GM18868 (cell line): ENCODE data around the gene PCK1.

ENCODE experiments used
- ATAC-seq: cut with Tn5 transposase; IDR thresholded peaks from one replicate; pipeline ENCODE4 v1.9.1; 2021; ENCODE audit warnings: mild to moderate bottlenecking, moderate library complexity; ENCODE audit not compliant: unreplicated experiment

The PCK1 gene

GRCh38 chr20:57536120-57536708 is 24.7 kb upstream of the PCK1 start:
- no peak for ATAC-seq

- ATAC-seq = no peak
These were observed 23.9 kb upstream of the PCK1 start for GRCh38 chr20:57536771-57537724.

GRCh38 chr20:57537822-57538221 is 23.1 kb upstream of the PCK1 start:
- ATAC-seq = no peak

- ATAC-seq = no peak
These were observed 21.0 kb upstream of the PCK1 start for GRCh38 chr20:57539889-57540288.

GRCh38 chr20:57540890-57541580 is 19.9 kb upstream of the PCK1 start:
- no peak for ATAC-seq

- ATAC-seq = no peak
These were observed 17.2 kb upstream of the PCK1 start for GRCh38 chr20:57543754-57544153.

GRCh38 chr20:57544838-57545564 is 15.9 kb upstream of the PCK1 start:
- no peak for ATAC-seq

GRCh38 chr20:57545927-57546662 is 14.8 kb upstream of the PCK1 start:
- ATAC-seq = no peak

- ATAC-seq = no peak
These were observed 13.8 kb upstream of the PCK1 start for GRCh38 chr20:57546956-57547649.

GRCh38 chr20:57548177-57549058 is 12.5 kb upstream of the PCK1 start:
- ATAC-seq = no peak

GRCh38 chr20:57552471-57552870 is 8.4 kb upstream of the PCK1 start:
- ATAC-seq = no peak

GRCh38 chr20:57553376-57554018 is 7.4 kb upstream of the PCK1 start:
- ATAC-seq = no peak

GRCh38 chr20:57555457-57556184 is 5.3 kb upstream of the PCK1 start:
- no peak for ATAC-seq

- no peak for ATAC-seq
These were observed 4.0 kb upstream of the PCK1 start for GRCh38 chr20:57556980-57557274.

- no peak for ATAC-seq
These were observed 2.8 kb upstream of the PCK1 start for GRCh38 chr20:57557926-57558613.

- ATAC-seq = no peak
These were observed 2.2 kb upstream of the PCK1 start for GRCh38 chr20:57558614-57559288.

GRCh38 chr20:57559289-57559634 is 1.6 kb upstream of the PCK1 start:
- no peak for ATAC-seq
